ENCODE measurements around the gene FAF1.

The FAF1 gene

DNA sequence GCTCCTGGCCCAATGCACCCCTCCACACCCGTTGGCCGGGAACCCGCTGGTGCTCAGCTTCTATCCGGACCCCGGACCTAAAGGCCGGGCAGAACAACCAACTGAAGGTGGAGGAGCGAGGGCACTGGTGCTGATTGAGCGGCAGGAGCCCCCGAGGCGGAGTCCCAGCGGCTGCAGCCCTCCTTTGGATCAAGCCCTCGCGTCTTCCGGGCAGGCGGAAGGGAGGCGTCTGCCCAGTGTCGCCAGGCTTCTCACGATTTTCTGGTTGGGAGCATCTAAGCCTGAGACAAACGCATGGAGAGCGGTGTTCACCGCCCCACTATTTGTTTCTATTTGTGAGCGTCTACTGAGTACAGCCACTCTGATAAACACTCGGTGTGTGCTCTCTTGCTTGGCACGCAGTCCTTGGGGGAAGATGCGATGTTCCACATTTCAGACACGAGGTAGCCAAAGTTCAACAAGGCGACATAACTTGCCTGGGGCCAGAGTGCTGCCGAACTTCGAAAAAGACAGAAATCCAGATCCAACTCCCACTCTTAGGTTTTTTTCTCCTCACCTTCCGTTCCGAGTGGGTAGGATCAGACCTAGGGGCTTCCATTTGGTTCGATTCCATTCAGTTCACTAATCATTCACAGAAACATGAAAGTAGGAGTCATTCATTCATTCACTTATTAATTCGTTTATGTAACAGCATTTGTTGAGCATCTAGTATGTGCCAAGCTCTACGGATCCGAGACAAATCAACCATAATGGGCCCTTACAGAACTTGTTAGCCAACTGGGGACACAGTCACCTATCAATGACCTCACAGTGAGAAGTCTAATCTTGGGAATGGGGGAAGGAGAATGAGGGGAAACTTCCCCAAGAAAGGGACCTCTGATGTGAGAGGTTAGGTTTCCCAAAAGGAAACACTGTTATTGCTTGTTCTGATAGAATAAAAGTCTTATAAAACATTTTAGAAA is 532.0 kb downstream of the FAF1 start:
- TF ChIP-seq, protein P1, sequence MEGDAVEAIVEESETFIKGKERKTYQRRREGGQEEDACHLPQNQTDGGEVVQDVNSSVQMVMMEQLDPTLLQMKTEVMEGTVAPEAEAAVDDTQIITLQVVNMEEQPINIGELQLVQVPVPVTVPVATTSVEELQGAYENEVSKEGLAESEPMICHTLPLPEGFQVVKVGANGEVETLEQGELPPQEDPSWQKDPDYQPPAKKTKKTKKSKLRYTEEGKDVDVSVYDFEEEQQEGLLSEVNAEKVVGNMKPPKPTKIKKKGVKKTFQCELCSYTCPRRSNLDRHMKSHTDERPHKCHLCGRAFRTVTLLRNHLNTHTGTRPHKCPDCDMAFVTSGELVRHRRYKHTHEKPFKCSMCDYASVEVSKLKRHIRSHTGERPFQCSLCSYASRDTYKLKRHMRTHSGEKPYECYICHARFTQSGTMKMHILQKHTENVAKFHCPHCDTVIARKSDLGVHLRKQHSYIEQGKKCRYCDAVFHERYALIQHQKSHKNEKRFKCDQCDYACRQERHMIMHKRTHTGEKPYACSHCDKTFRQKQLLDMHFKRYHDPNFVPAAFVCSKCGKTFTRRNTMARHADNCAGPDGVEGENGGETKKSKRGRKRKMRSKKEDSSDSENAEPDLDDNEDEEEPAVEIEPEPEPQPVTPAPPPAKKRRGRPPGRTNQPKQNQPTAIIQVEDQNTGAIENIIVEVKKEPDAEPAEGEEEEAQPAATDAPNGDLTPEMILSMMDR (IDR thresholded peaks at IDR 0.05; ENCODE audit: low read depth, low read length): no peak
- DNase-seq (ENCODE audit: extremely low read depth, low read depth): no peak

DNA sequence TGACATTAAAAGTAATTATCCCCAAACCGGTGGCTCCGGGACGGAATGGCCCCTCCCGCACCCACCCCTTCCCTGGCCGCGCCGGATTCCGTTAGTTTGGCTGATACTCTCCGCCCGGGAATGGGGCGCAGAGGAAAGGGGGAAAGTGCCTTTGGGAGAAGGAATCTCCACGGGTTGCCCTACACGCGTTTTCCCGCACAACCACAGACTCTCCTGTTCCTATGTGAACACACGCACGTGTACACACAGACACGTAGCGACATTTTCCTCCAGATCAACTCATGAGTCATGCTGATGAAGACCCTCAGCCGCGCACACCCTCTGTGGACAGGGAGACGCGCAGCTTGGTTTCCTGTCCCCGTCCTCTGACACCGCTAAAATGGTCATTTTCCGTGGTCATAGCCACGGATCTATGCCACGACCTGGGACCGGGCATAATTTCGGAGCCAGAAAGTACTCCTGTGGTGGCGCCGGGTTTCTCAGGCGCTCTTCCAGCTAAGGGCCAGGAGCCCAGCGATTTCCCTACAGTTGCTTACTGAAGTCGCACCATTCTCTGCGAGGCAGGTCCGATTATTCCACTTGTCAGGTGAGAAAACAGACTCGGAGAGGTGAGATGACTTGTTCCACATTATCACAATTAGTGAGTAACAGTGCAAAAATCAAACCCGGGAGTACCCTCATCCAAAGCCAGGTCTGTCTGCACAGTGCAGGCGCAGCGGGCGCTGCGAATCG is 532.8 kb downstream of the FAF1 start:
- no peak for DNase-seq (ENCODE audit: extremely low read depth, low read depth)
- TF ChIP-seq, protein P1 (IDR thresholded peaks at IDR 0.05; ENCODE audit: low read depth, low read length): no peak

DNA sequence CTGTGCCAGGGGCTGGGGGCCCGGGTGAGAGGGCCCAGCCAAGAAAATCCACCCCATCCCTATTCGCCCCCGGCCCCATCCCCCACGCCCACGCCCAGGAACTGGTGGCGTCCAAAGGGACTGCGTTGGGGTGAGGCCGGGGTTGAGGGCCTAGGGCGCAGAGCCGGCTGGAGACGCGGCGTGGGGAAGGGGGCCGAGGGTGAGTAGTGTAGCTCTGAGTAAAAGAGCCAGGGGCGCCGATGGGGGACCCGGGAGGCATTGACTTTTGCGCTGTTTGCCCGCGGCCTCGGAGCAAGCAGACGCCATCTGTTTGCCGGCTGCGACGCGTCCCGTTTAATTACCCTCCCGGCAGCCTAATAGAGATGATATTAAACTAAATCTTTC is 533.4 kb downstream of the FAF1 start:
- TF ChIP-seq, protein P1 (IDR thresholded peaks at IDR 0.05; ENCODE audit: low read depth, low read length): no peak
- DNase-seq (ENCODE audit: extremely low read depth, low read depth): no peak

DNA sequence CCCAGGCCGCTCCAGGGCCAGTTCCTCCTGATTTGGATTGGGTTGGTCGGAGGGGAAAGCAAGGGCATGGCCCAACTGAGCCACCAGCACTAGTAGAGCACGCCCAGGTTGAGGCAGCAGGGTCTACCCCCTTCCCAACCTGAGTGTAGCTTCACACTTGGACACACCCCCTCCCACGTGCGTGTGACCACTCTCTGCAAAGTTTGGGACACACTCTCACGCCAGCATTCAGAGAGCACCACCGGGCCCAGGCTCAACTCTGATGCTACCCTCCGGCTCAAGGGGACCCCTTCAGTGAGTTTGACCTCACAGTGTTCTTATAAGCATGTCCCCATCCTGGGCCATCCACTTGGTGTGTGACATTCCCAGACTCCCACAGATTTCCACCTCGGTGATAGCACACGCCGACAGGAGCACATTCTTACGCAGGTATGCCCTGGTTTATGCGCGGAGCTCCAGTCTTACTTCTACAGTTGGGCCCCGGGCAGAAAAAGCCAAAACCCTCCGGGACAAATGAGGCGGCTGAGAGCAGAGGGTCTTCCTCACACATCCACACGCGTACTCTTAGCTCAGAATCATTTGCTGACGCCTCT is 533.9 kb downstream of the FAF1 start:
- no peak for DNase-seq (ENCODE audit: extremely low read depth, low read depth)
- TF ChIP-seq, protein P1 (IDR thresholded peaks at IDR 0.05; ENCODE audit: low read depth, low read length): no peak

DNA sequence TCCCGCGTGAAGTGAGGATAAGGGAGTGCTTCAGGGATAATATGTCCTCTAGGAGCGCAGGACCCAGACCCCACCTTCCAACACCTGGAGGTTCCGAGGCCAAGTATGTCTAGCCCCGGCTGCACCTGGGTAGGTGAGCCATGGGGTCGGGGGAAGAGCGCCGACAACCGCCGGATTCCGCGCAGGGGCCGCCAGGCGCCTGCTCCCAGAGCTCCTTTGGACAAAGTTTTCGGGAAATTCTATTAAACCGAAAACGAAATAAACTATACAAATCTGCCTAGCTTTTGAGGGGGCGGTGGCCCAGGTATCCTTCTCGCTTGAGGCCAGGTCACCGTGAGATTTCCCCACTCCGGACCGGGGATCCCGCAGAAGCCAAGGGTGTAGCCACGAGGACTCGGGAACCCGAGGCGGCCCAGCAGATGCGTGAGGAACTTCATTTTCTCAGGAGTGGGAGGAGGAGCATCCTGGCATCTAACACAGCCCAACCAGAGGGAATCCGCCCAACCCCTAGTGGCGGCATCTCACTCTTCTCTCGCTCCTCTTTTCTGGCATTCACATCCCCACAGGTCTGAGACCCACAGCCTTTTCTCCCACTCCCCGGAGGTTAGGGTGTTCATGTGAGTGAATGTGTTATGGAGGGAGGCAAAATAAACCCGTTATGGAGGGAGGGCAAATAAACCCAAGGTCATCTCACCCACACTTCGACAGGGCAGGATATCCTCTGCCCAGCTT is 534.5 kb downstream of the FAF1 start:
- TF ChIP-seq, protein P1 (IDR thresholded peaks at IDR 0.05; ENCODE audit: low read depth, low read length): no peak
- no peak for DNase-seq (ENCODE audit: extremely low read depth, low read depth)

DNA sequence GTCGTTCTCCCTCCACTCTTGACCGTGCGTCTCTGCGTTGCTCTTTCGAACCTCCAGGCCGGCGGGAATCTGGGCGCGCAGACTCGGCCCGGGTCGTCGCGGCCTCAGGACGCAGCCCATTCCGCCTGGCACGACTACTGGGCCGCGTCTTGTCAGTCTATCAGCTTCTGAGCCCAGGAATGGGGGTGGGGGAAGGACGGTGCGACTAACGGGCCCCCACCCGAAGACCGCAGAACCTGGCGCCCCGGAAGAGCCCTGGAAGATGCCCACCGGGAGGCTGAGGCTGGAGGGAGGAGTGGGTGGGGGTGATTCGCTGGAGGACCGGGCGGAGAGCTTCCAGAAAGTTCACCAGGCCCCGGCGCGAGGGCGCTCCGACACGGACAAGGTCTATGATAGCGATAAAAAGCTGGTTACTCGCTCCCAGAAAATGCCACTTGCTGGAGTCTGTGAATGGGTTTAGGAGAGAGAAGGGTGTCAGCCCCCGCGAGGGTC is 535.1 kb downstream of the FAF1 start:
- TF ChIP-seq, protein P1 (IDR thresholded peaks at IDR 0.05; ENCODE audit: low read depth, low read length): no peak
- DNase-seq (ENCODE audit: extremely low read depth, low read depth): no peak
